ENCODE results near the gene TMCO4.
A peak's percentile ranks its signal among the peaks of the same experiment; 100 is the strongest.

TMCO4 gene

DNA sequence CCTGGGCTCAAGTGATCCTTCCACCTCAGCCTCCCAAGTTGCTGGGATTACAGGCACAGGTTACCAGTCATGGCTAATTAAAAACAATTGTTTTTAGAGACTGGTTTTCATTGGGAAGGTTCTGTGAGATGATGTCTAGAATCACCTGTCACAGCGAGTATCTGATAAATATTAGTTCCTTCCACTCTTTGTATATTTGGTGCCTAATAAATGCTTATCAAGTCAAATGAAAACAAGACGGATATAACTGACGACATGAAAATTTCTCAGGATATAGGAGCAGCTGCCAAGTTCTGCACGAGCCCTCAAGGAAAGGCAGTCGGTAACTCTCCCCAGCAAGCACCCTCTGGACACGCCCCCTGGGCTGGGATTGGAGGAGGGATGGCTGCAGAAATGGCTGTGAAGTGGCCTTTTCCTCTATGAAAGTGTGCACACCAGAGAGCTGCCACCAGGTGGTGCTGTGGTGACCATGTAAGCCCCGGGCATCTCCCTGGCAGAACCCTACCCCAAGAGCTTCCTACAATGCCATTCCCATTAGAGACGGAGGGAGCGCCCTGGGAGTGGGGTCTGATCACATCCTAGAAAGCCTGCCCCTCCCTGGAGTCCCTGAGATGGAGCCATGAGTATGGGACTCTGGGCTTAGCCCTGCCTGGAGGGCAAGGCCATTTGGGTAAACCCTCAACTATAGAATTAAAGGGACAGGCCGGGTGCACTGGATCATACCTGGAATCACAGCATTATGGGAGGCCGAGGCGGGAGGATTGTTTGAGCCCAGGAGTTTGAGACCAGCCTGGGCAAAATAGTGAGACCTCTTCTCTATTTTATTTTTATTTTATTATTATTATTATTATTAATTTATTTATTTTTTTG lies 84.1 kb downstream of the TMCO4 start:
- DNase-seq (ENCODE audit: low read depth) = peak; percentile 69

DNA sequence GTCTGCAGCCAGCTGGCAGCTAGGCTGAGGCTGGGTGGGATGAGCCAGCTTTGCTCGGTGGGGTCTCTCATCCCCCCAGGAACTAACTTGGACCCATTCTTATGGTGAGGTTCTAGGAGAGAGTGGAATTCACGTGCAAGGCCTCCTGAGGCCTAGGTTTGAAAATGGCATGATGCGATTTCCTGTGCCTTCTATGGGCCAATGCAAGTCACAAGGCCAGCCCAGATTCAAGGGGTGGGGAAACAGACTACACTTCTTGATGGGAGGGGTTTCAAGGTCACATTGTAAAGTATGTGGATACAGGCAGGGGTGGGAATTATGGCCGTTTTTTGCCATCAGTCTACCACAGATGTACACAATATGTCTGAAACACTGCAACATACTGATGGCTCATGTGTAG lies 86.8 kb downstream of the TMCO4 start:
- DNase-seq (ENCODE audit: low read depth) = no peak

DNA sequence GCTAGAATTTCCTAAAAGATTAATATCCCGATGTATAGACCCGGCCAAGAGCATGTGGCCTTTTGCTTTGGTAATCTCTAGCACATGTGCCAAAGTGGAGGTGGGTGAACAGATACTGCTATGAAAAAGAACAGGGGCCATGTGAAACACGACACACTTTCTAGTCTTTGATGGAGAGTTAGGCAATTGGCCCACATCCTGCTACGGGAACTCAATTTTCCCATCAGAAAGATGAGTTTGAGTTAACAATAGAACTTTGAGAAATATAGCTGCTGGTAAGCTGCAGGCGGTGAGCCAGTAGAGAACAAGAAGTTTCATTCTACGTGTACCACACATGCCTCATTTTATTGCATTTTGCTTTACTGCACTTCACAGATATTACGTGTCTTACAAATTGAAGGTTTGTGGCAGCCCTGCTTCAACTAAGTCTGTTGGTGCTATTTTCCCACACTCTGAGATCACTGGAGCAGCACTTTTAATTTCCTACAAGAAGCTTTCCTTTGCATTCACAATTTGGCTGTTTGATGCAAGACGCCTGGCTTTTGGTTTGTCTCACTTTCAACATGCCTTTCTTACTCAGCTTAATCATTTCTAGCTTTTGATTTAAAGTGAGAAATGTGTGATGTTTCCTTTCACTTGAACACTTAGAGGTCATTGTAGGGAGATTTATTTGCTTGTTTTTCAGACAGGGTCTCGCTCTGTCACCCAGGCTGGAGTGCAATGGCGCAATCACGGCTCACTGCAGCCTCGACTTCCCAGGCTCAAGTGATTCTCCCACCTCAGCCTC lies 88.7 kb downstream of the TMCO4 start:
- DNase-seq (ENCODE audit: low read depth) = no peak

DNA sequence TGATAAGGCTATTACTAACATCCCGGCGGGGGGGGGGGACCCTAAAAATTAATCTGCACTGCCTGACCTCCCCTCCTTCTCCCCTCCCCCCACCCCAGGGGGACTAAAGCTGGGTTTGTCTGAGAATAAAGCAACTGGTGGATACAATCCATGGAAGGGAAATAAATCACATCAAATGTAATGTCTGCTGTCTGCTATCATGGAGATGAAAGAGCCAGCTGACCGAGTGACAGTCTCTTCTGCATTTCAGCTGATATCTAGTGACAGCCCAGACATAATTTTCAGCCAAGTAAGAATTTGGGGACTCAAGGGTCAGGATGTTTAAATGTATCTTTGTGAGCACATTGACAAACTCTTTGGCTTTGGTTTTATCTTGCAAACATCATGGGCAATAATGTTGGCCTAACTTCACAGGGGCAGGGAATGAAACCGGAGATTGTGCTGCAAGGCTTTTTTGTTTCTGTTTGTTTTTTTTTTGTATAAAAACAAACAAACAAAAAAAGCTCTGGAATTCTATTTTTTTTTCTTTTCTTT lies 90.4 kb downstream of the TMCO4 start:
- DNase-seq (ENCODE audit: low read depth) = no peak

DNA sequence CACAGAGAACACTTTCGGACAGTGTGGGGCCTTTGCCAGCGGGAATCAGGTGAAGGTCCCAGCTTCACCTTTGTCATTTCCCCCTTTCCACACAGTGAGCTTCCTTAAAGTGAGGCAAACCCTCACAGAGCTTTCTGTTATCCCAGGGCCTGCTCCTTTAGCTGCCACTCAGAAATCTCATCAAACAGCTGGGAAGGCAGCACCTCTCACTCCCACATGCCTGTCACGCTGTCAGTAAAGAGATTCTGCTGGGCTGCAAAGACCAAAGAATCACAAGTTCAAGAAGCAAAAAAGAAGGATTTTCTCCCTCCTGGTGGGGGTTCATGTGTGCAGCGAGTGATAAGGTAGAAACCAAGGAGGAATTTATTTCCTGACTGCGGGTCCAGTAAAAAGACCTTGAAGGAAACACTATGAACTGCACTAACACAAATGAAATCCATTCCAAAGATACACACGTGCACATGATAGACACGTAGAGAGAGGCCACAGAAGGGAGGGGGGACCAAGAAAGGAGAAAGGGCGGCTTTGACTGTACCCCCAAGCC lies 91.1 kb downstream of the TMCO4 start:
- no peak for DNase-seq (ENCODE audit: low read depth)

DNA sequence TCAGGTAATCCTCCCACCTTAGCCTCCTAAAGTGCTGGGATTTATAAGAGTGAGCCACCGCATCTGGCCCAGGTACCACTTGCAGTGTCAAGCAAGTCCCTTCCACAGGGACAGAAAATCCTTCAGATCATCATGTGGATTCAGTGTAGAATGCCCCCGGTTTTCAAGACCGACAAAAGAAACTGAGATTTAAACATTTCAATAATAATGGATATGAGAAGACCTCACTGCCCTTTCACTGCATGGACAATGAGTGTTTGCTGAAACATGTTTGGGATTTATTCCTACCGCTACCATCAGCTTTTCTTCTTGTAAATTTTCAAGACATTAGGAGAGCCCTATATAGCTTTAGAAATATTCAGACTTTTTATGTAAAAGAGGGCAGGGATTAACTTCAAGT lies 93.6 kb downstream of the TMCO4 start:
- DNase-seq (ENCODE audit: low read depth) = no peak

DNA sequence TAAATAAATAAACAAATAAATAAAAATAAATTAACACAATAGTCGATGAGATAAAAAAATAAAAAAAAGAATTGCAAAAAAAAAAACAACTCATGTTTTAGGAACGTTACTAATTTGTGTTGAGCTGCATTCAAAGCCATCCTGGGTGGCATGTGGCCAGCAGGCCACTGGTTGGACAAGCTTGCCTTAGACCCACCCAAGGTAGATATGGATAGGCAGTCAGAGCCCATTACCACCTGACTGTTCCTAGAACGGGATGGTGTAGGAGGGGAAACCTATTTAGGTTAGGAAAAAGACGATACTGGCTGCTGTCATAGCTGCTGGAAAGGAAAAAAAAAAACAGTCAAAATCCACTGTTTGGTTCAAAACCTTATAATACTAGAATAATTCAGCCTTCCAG lies 94.3 kb downstream of the TMCO4 start:
- DNase-seq (ENCODE audit: low read depth) = no peak

DNA sequence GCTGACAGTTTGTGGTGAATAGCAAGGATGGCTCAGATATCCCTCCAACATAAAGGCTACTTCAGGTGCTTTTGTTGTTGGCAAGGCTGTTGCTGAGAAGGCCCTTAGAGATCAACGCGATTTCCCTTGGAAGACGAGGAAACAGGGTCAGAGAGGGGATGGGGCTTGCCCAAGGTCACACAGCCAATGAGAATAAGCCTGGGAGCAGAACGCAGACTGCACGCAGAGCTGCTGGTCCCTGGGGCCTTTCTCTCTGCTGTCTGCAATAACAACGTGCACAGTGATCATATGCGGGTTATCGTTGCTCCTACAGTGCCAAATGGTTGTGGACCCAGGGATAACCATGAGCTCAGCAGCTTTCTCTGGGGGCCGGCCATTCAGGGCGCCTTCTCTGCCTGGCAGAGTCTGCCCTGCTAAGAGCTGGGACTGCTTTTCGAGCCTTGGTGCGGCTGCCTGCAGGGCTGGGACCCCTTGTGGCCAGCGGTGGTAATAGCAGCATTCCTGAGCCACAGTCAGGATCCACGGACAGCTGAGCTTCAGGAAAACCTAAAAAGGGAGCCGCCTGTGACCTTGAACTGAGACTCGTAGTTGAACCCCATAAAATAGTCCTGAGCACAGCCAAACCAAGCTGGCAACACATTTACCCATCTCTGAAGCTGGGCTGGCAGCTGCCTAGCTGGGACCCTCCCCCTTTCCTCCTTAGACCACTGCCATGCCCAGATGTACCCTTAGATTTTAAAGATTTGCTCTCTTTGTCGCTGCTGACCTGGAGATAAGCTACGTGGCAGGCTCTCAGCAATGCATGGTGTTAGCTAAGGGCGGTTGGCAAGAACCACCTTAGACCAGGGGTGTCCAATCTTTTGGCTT lies 95.2 kb downstream of the TMCO4 start:
- peak; percentile 6 for DNase-seq (ENCODE audit: low read depth)

DNA sequence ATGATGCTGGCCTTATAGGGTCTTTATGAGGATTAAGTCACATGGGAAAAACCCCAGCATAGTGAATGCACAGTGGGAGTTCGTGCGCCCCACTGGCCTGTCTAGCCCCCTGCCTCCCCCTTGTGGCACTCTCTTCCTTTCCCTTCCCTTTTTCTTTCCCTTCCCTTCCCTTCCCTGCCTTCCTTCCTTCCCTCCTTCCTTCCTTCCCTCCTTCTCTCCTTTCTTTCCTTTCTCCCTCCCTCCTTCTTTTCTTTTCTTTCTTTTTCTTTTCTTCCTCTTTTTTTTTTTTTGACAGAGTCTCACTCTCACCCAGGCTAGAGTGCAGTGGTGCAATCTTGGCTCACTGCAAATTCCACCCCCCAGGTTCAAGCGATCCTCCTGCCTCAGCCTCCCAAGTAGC lies 96.4 kb downstream of the TMCO4 start:
- DNase-seq (ENCODE audit: low read depth) = no peak

DNA sequence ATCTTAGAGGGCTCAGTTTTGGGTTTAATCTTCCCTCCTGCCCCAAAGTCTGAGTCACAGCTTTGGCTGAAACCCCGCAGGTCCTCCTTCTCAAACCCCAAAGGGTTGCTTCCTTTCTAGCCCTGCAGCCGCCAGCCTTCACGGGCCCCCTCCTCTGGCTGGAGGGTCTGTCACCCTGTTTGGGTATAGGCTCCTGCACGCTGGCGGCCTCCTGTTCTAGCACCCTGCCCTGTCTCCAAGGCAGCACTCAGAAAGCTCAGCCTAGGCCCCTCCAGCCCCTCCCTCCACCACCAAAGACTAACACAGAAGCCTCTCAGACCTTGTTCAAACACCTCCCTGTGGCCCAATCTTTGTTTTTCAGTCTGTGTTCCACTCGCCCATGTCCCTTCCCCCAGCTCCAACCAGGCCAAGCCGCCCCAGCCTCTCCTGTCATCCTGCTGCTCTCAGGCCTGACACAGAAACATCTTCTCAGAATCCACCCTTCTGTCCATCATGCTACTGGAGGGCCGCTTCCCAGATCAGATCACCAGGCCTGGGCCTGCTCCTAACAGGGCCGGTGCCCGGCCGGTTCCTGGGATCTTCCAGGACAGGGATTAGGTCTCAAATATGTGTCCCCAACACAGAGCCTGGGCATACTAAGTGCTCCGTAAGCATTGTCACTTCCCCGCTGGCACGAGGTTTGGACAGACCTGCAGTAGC lies 99.5 kb downstream of the TMCO4 start:
- DNase-seq (ENCODE audit: low read depth) = no peak

DNA sequence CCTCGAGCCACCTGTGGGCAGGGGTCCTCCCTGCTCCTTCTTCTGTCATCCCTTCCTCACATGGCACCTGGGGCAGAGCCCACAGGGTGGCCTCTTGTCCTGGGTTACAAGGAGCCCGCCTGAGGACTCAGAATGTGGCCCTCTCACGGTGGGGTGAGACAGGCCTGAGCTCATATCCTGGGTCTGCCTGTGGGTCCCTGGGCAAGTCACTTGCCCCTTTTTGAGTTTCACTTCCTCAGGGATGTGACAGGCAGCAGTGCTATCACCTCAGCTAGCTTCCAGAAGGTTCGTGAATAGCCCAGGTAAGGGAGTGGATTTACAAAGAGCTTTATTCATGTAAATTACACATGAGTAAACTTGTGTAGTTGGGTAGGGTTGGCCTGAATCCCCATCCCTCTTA lies 101.5 kb downstream of the TMCO4 start:
- no peak for DNase-seq (ENCODE audit: low read depth)

DNA sequence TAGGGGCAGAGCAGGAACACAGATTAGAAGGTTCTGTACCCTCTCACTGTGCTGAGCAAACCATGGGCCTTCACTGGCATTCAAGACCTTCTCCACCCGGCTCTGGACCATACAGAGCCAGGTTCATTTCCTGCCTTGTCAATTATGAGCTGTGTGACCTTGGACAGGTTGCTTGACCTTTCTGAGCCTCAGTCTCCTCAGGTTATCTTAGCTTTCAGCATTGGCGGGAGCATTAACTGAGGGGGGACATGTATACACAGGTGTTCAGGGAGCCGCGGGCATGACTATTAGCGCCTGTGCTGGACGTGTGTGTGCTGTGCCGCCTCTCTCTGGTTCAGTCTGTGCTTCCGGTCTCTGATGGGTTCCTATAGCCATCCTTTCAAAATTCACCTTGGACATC lies 102.9 kb downstream of the TMCO4 start:
- no peak for DNase-seq (ENCODE audit: low read depth)

DNA sequence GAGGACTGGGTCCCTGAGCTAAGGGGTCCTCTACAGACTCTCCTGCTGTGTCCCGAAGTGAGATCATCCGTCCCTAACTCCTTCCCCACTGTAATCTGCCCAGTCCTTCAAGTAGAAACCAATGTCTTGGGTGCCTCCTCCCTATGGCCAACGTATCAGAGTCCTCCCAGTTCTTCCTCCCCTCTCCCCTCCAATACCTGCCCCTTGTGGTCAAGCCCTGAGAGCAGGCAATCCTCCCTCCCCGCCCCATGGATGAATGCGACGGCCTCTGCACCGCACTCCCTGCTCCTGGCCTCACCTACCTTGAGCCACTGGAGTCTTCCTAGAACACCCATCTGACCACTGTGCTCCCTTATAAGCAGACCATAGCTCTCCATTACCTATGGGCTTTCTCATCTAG lies 103.9 kb downstream of the TMCO4 start:
- DNase-seq (ENCODE audit: low read depth) = no peak

DNA sequence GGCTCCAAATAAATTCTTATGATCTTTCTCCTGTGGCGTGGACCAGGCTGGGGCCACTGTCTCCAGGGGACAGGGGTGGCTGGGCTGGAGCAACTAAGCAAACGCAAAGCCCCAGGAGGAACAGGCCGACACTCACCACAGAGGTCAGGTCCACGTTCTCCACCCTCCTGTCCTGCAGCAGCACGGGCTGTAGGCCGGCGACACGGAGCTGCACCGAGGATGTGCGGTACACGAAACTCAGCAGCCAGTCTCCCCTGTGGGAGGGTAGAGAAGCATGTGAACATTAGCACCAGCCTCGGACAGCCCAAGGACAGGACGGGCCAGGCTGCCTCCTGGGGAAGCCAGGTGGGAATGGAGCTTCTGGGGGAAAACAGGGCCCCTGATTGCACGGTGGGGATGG lies 105.4 kb downstream of the TMCO4 start:
- no peak for DNase-seq (ENCODE audit: low read depth)

DNA sequence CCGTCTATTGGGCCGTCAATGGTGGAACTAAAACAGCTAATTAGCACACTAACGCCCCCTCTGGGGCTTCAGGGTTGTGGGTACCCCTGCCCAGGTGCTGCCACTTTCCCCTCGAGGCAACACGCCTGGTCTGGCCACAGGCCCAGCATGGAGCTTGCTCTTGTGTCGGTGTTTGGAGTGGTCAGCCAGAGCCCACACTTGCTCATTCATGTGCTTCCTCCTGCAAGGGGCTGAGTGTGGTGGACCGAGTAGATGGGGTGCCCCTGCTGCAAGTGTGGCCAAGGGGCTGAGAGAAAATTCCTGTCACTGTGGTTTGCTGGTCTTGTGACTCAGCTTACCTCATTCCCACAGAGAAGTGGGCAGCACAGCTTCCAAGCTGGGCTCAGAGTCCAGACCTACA lies 109.4 kb downstream of the TMCO4 start:
- no peak for DNase-seq (ENCODE audit: low read depth)

DNA sequence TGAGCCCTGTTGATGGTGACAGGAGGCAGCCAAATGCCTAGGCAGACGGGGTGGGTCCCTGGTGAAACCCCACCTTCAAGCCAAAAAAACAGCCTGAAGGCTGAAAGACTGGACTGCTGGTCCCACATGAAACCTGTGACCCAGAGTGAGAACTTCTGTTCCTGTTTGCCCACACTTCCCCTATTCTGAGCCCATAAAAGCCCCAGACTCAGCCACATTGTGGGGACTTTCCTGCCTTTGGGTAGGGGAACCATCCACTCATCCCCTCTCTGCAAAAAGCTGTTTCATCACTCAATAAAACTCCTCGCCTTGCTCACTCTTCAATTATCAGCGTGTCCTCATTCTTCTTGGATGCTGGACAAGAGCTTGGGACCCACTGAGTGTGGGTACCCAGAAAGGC lies 109.9 kb downstream of the TMCO4 start:
- no peak for DNase-seq (ENCODE audit: low read depth)

DNA sequence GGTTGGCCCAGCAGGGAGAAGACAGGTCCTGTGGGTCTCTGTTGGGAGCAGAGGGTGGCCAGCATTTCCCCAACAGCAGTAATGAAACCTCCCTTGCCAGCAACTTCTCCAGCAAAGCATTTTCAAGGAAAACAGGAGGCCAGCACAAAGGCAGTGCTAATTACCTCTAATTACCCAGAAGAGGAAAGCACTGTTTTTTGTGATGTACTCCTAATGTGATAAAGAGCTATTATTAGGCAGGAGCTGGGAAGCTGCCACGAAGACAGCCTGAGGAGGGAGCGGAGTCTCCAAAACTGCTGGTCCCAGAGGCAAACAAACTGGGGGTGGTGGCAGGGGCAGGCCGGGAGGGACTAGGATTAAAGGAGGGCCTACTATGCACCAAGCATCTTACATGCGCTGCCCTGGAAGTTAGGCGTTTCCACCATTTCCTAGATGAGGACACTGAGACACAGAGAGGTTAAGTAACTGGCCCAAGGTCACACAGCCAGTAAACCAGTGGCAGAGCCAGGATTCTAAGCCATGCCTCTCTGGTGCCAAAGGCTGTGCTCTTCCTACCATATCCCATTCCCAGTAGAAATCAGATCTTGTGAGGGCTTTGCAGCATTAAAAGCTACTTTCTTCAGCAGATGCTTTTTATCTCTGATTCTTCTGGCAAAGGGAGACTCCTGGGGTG lies 110.5 kb downstream of the TMCO4 start:
- DNase-seq (ENCODE audit: low read depth) = no peak

DNA sequence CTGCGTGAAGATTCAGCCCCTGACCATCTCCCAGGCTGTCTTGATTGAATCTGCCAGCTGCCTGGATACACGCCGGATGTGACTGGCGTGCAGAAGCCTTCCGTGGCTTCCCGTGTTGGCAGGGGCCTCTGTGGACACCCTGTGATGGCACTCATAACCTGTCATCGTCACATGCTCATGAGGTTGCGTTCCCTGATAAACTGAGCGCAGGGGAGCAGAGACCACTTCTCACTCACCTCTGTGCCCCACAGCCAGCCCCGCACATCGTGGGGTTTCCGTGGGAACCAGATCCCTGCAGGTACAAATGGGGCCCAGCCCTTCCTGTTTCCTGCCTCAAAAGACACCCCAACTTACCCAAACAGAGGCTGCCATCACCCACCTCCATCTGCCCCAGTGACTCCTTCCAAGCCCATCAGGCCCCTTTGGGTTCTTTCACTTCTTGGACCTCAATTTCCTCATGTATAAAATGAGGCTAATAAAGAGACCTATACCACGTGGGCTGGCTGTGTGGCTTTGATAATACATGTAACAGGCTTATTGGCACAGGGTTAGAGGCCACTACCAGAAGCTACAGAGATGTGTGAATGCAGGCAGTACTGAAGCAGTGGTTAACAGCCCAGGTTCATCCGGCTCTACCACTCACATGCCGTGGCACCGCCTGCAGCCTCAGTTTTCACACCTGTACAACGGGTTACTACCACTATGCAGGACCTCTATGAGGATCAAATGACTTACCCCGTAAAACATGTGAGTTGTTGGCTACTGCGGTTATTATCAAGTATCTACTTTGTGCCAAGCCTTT lies 111.5 kb downstream of the TMCO4 start:
- DNase-seq (ENCODE audit: low read depth) = no peak

DNA sequence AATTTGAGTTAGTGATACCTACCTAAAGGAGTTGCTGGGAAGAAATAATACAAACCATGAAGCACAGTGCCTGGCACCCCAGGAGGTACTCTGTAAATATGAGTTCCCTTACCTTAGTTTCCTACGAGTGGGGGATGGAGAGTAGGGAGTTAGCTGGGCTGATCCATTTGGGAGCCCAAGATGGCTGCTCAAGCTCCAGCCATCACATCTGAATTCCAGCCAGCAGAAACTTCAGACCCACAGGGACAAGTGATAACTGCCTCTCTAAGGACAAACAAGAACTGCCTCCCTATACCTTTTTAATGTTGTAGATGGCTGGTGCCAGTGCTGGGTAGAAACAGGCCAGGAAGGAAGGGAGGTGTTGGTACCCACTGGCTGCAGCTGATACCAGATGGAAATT lies 112.3 kb downstream of the TMCO4 start:
- no peak for DNase-seq (ENCODE audit: low read depth)

DNA sequence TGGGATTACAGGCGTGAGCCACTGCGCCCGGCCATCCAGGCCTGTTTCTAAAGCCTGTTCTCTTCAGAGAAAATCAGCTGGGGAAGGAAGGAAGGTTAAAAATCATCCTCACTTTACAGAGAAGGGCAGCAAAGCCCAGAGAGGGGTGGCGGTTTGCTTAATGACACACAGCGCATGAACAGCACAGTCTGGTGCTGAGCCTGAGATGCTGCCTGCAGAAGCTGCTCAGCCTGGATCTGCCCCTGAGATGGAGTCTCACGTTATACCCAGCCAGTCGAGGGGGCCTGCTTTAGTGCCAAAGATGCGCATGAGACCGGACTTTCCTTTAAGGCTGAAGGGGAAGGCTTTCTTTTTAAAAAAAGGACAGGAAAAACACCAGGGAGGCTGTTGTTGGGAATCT lies 113.7 kb downstream of the TMCO4 start:
- no peak for DNase-seq (ENCODE audit: low read depth)
